NCI-H1105 treated with DMSO at 0.1 percent for 48 hours (cell line): ENCODE measurements around the gene SMG6.

ENCODE experiments used
- DNase-seq: peaks from one replicate; lab custom pipeline; 2025; lab: John Stamatoyannopoulos, UW

The SMG6 gene

GRCh38 chr17:2047590-2047989 is 256.0 kb downstream of the SMG6 start:
- no peak for DNase-seq

- DNase-seq, result no peak
These were observed 259.2 kb downstream of the SMG6 start for GRCh38 chr17:2044263-2044894.

GRCh38 chr17:2043785-2044184 is 259.8 kb downstream of the SMG6 start:
- DNase-seq, result no peak

- DNase-seq, result no peak
These were observed 260.7 kb downstream of the SMG6 start for GRCh38 chr17:2042933-2043332.

GRCh38 chr17:2042390-2042847 is 261.2 kb downstream of the SMG6 start:
- DNase-seq, result peak; percentile 17

GRCh38 chr17:2041561-2042389 is 261.8 kb downstream of the SMG6 start, which contains the start of gene OVCA2:
OVCA2 (plus strand) TSS chr17:2042022; CDS start chr17:2042048, 26 bp downstream.
- DNase-seq, result peak; percentile 87

GRCh38 chr17:2040942-2041560 is 262.5 kb downstream of the SMG6 start:
- no peak for DNase-seq

- DNase-seq, result no peak
These were observed 263.3 kb downstream of the SMG6 start for GRCh38 chr17:2040219-2040827.

GRCh38 chr17:2037155-2037554 is 266.4 kb downstream of the SMG6 start:
- DNase-seq, result no peak

- no peak for DNase-seq
These were observed 267.8 kb downstream of the SMG6 start for GRCh38 chr17:2035541-2036488.

GRCh38 chr17:2034806-2035540 is 268.6 kb downstream of the SMG6 start:
- DNase-seq, result no peak

GRCh38 chr17:2034157-2034556 is 269.4 kb downstream of the SMG6 start:
- no peak for DNase-seq

- DNase-seq, result no peak
These were observed 270.4 kb downstream of the SMG6 start for GRCh38 chr17:2033153-2033552.

GRCh38 chr17:2030779-2031163 is 272.8 kb downstream of the SMG6 start:
- no peak for DNase-seq

- DNase-seq, result peak; percentile 64
These were observed 273.4 kb downstream of the SMG6 start, which contains the start of gene DPH1 for GRCh38 chr17:2029911-2030778. DPH1 (plus strand) TSS chr17:2030153; CDS start chr17:2030170, 17 bp downstream.

- DNase-seq, result no peak
These were observed 274.8 kb downstream of the SMG6 start for GRCh38 chr17:2028737-2029136.

- DNase-seq, result no peak
These were observed 275.4 kb downstream of the SMG6 start for GRCh38 chr17:2028234-2028614.

GRCh38 chr17:2027528-2028233 is 275.9 kb downstream of the SMG6 start:
- DNase-seq, result no peak
